ENCODE data around the gene GNAI3. TPM values are rescaled to one million over a fixed set of nuclear protein-coding genes. Genes with fewer than 3 reads are reported as not detected.

Gene GNAI3
- polyA plus RNA-seq, 1 experiment = 4.7 TPM

- ChIA-PET CTCF (interaction anchor here (0.6 to 13.3 kb wide), 6 partner anchors 7 to 353 kb away, joined by 3 to 153 read pairs (median 4); partner anchors contain the start of gene AHCYL1), POLR2A (interaction anchor here (0.6 kb wide), 1 partner anchor 25 kb away, joined by 6 read pairs; the partner anchor contains the start of gene GSTM4)
- peaks cover 55% of the 10 kb centered on the region for H3K36me3 ChIP-seq (ENCODE audit: control insufficient read depth, insufficient read depth, low read length)
- no peaks in the 10 kb centered on the region for H3K27me3 ChIP-seq (ENCODE audit: control insufficient read depth, insufficient read depth, low read length)
- no peak for TF ChIP-seq CTCF (IDR thresholded peaks at IDR 0.05; ENCODE audit: insufficient read depth, low read depth, low read length)
- H3K4me3 ChIP-seq (ENCODE audit: low read depth, low read length) = no peak overlapping the region
- no peak for DNase-seq (ENCODE audit: low read depth)
Observed at GRCh38 chr1:109630898-109631512, 82.6 kb downstream of the GNAI3 start.

- peaks cover 50% of the 10 kb centered on the region for H3K36me3 ChIP-seq (ENCODE audit: control insufficient read depth, insufficient read depth, low read length)
- DNase-seq (ENCODE audit: low read depth) = no peak
- TF ChIP-seq CTCF (IDR thresholded peaks at IDR 0.05; ENCODE audit: insufficient read depth, low read depth, low read length) = no peak
- no peaks in the 10 kb centered on the region for H3K27me3 ChIP-seq (ENCODE audit: control insufficient read depth, insufficient read depth, low read length)
- POLR2A ChIA-PET = no interaction called here
- no peak overlapping the region for H3K4me3 ChIP-seq (ENCODE audit: low read depth, low read length)
- CTCF ChIA-PET = interaction anchor here (1.3 to 13.3 kb wide), 5 partner anchors 7 to 99 kb away, joined by 3 to 153 read pairs (median 4); no protein-coding TSS in a partner anchor
Observed at GRCh38 chr1:109631513-109632505, 83.4 kb downstream of the GNAI3 start.

GRCh38 chr1:109632671-109633346 lies 84.4 kb downstream of the GNAI3 start:
- no peak overlapping the region for H3K4me3 ChIP-seq (ENCODE audit: low read depth, low read length)
- POLR2A ChIA-PET = no interaction called here
- no peak for TF ChIP-seq CTCF (IDR thresholded peaks at IDR 0.05; ENCODE audit: insufficient read depth, low read depth, low read length)
- no peak for DNase-seq (ENCODE audit: low read depth)
- CTCF ChIA-PET = interaction anchor here (0.7 to 11.8 kb wide), 6 partner anchors 7 to 140 kb away, joined by 3 to 210 read pairs (median 6); partner anchors contain the start of genes AMPD2, GNAI3, GNAT2 and GSTM4
- H3K36me3 ChIP-seq (ENCODE audit: control insufficient read depth, insufficient read depth, low read length) = peaks cover 41% of the 10 kb centered on the region
- no peaks in the 10 kb centered on the region for H3K27me3 ChIP-seq (ENCODE audit: control insufficient read depth, insufficient read depth, low read length)

GRCh38 chr1:109634292-109634691 lies 85.9 kb downstream of the GNAI3 start:
- ChIA-PET POLR2A (no interaction called here), CTCF (interaction anchor here (1.3 to 11.8 kb wide), 5 partner anchors 9 to 144 kb away, joined by 3 to 288 read pairs (median 153); partner anchors contain the start of genes AMPD2, GNAT2 and GSTM4)
- peaks cover 26% of the 10 kb centered on the region for H3K36me3 ChIP-seq (ENCODE audit: control insufficient read depth, insufficient read depth, low read length)
- no peak overlapping the region for H3K4me3 ChIP-seq (ENCODE audit: low read depth, low read length)
- no peaks in the 10 kb centered on the region for H3K27me3 ChIP-seq (ENCODE audit: control insufficient read depth, insufficient read depth, low read length)
- DNase-seq (ENCODE audit: low read depth) = no peak
- TF ChIP-seq CTCF (IDR thresholded peaks at IDR 0.05; ENCODE audit: insufficient read depth, low read depth, low read length) = no peak
